GM23248 (cell line): ENCODE results near the gene LPCAT2. TPM values are rescaled to one million over a fixed set of nuclear protein-coding genes. Genes with fewer than 3 reads are reported as not detected.

Source experiments
- DNase-seq: peaks from one replicate; pipeline ENCODE4 v3.0.0-alpha.2; 2015
- H2AFZ ChIP-seq: fragments of 200-600 bp; sonication (generic); 2 replicates; pipeline ENCODE4 v1.6.1; 2016; ENCODE audit warnings: antibody characterized with exemption
- H3F3A ChIP-seq: fragments of 200-600 bp; sonication (generic); 2 replicates; pipeline ENCODE4 v1.6.1; 2016; ENCODE audit warnings: mild to moderate bottlenecking, antibody characterized with exemption, mixed run types; ENCODE audit not compliant: insufficient read depth
- H3K27ac ChIP-seq: fragments of 200-600 bp; sonication (generic); 2 replicates; pipeline ENCODE4 v1.5.1; 2016; ENCODE audit warnings: mild to moderate bottlenecking
- H3K27me3 ChIP-seq: fragments of 200-600 bp; sonication (generic); replicated peaks from 2 replicates; pipeline ENCODE4 v1.6.1; 2016; ENCODE audit warnings: mild to moderate bottlenecking; ENCODE audit not compliant: insufficient read depth
- H3K36me3 ChIP-seq: fragments of 200-600 bp; sonication (generic); 2 replicates; pipeline ENCODE4 v1.6.1; 2016; ENCODE audit warnings: low read depth, mild to moderate bottlenecking
- H3K4me1 ChIP-seq: fragments of 200-600 bp; sonication (generic); 2 replicates; pipeline ENCODE4 v1.6.1; 2016; ENCODE audit warnings: mild to moderate bottlenecking; ENCODE audit not compliant: insufficient read depth
- H3K4me2 ChIP-seq: fragments of 200-600 bp; sonication (generic); one replicate; pipeline ENCODE4 v1.6.1; 2016; ENCODE audit warnings: mild to moderate bottlenecking; ENCODE audit not compliant: unreplicated experiment
- H3K4me3 ChIP-seq: fragments of 200-600 bp; sonication (generic); 2 replicates; pipeline ENCODE4 v1.5.1; 2016; ENCODE audit warnings: mild to moderate bottlenecking
- H3K79me2 ChIP-seq: fragments of 200-600 bp; sonication (generic); 2 replicates; pipeline ENCODE4 v1.6.1; 2016; ENCODE audit warnings: mild to moderate bottlenecking; ENCODE audit not compliant: insufficient read depth
- H3K9ac ChIP-seq: fragments of 200-600 bp; sonication (generic); 2 replicates; pipeline ENCODE4 v1.6.1; 2016; ENCODE audit warnings: mild to moderate bottlenecking
- H3K9me2 ChIP-seq: fragments of 200-600 bp; sonication (generic); 2 replicates; pipeline ENCODE4 v1.6.1; 2016; ENCODE audit warnings: mixed run types, mild to moderate bottlenecking, moderate library complexity; ENCODE audit not compliant: insufficient read depth
- H3K9me3 ChIP-seq: fragments of 200-600 bp; sonication (generic); one replicate; pipeline ENCODE4 v1.6.1; 2017; ENCODE audit warnings: low read depth
- H4K20me1 ChIP-seq: fragments of 200-600 bp; sonication (generic); 2 replicates; pipeline ENCODE4 v1.6.0; 2016; ENCODE audit not compliant: insufficient read depth
- EZH2 ChIP-seq: fragments of 200-600 bp; sonication (generic); IDR thresholded peaks from 2 replicates; pipeline ENCODE4 v1.6.1; 2018; ENCODE audit warnings: antibody characterized with exemption, mild to moderate bottlenecking; ENCODE audit not compliant: insufficient read depth, poor library complexity, severe bottlenecking
- EZH2phosphoT487 ChIP-seq: fragments of 200-600 bp; sonication (generic); IDR thresholded peaks from 2 replicates; pipeline ENCODE4 v1.6.1; 2018; ENCODE audit warnings: antibody characterized with exemption, moderate library complexity, mild to moderate bottlenecking, low read depth; ENCODE audit not compliant: insufficient read depth
- WGBS, 2 experiments: methylation state at CpG; one replicate each; pipeline ENCODE4 v1.1.6; 2015 to 2017; ENCODE audit warnings: low lambda C conversion rate in 2 of 2, low coverage in 1 of 2; ENCODE audit errors: missing lambda C conversion rate in 2 of 2; 5-methylcytosine and 5-hydroxymethylcytosine counted together
- in situ Hi-C: fragments of 300-500 bp; cut with MboI; formaldehyde crosslinking; loops from 2 replicates; pipeline ENCODE4 v1.15.0; 2020
- polyA plus RNA-seq: library from polyadenylated mRNA; unstranded; fragments of >200 nt; fragmentation: Nextera tagmentation; extraction: Ambion mirVana; gene quantifications from 2 replicates; pipeline ENCODE4 v1.2.1, GENCODE V29; 2016
- total RNA-seq: library from RNA; depleted of rRNA; stranded (reverse); fragments of >200 nt; shearing (Covaris generic); gene quantifications from 2 replicates; pipeline ENCODE4 v1.2.3, GENCODE V29; 2014

LPCAT2 gene
- total and polyA plus RNA-seq, 2 experiments from 2014 or later: 11.4 to 12.4 TPM

DNA sequence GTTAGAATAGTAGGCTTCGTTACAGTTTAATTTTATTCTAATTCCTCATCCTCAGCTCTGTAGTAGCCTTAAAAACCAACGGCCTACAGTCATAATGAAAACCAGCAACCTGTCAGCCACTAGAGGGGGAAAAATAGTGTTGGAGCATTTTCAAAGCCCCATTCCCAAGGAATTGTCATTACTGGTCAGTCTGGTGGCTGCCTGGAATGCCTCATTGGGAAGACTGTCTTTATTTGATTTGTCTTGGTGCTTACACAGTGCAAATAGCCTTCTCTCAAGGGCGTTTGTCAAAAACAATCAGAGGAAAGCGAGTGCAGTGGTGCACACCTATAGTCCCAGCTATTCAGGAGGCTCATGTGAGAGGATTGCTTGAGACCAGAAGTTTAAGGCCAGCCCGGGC lies 4.7 kb downstream of the LPCAT2 start:
- no peaks in the 10 kb centered on the region; the same call in 1 of the 2 replicates for H3K9me2 ChIP-seq
- in situ Hi-C loops: no loop called here
- no peaks in the 10 kb centered on the region for H4K20me1 ChIP-seq
- H3K27me3 ChIP-seq: no peaks in the 10 kb centered on the region
- no peak overlapping the region for H3K27ac ChIP-seq
- TF ChIP-seq EZH2phosphoT487 (no peak), EZH2 (no peak)
- H2AFZ ChIP-seq: no peak overlapping the region
- peaks cover 63% of the 10 kb centered on the region for H3F3A ChIP-seq
- 96 to 97% methylated on average over 5 of the region's 5 CpGs for WGBS, 2 experiments
- H3K9me3 ChIP-seq: no peaks in the 10 kb centered on the region
- H3K9ac ChIP-seq: no peak overlapping the region
- no peak overlapping the region for H3K4me3 ChIP-seq
- peaks cover 16% of the 10 kb centered on the region for H3K36me3 ChIP-seq
- peaks cover 9% of the 10 kb centered on the region for H3K79me2 ChIP-seq
- no peak overlapping the region for H3K4me2 ChIP-seq
- no peak for DNase-seq
- H3K4me1 ChIP-seq: peaks cover 20% of the 10 kb centered on the region; the same call in 1 of the 2 replicates

GRCh38 chr16:55515111-55515510 lies 6.2 kb downstream of the LPCAT2 start:
- Histone ChIP-seq H3K27ac (no peak overlapping the region), H3K4me1 (peaks cover 14% of the 10 kb centered on the region; the same call in 1 of the 2 replicates), H2AFZ (no peak overlapping the region), H3K36me3 (peaks cover 15% of the 10 kb centered on the region), H3F3A (peaks cover 65% of the 10 kb centered on the region), H4K20me1 (no peaks in the 10 kb centered on the region), H3K79me2 (peaks cover 9% of the 10 kb centered on the region; the same call in 1 of the 2 replicates), H3K4me3 (no peak overlapping the region), H3K9me2 (no peaks in the 10 kb centered on the region; the same call in 1 of the 2 replicates), H3K9me3 (no peaks in the 10 kb centered on the region), H3K9ac (no peak overlapping the region), H3K4me2 (no peak overlapping the region), H3K27me3 (no peaks in the 10 kb centered on the region)
- no peak for DNase-seq
- TF ChIP-seq EZH2: no peak
- no peak for TF ChIP-seq EZH2phosphoT487
- WGBS, 2 experiments: 80 to 91% methylated on average over 1 of the region's 1 CpG
- in situ Hi-C loops: no loop called here

- Histone ChIP-seq H3K36me3 (no peaks in the 10 kb centered on the region), H3K27me3 (no peaks in the 10 kb centered on the region), H3K9me2 (no peaks in the 10 kb centered on the region; the same call in 1 of the 2 replicates), H3K4me3 (no peak overlapping the region), H3K9ac (no peak overlapping the region), H3K4me1 (no peaks in the 10 kb centered on the region), H3K79me2 (no peaks in the 10 kb centered on the region), H3F3A (peaks cover 37% of the 10 kb centered on the region), H2AFZ (no peak overlapping the region), H3K27ac (no peak overlapping the region), H3K9me3 (no peaks in the 10 kb centered on the region), H3K4me2 (no peak overlapping the region), H4K20me1 (no peaks in the 10 kb centered on the region)
- in situ Hi-C loops: no loop called here
- WGBS, 2 experiments: 100% methylated on average over 1 of the region's 1 CpG
- no peak for DNase-seq
- TF ChIP-seq EZH2 (no peak), EZH2phosphoT487 (no peak)
These were observed 12.9 kb downstream of the LPCAT2 start for GRCh38 chr16:55521792-55522191.

- Histone ChIP-seq H4K20me1 (no peaks in the 10 kb centered on the region), H3K4me1 (no peaks in the 10 kb centered on the region), H3K9me3 (no peaks in the 10 kb centered on the region), H3K9me2 (no peaks in the 10 kb centered on the region), H3F3A (peaks cover 7% of the 10 kb centered on the region; the same call in 1 of the 2 replicates), H2AFZ (no peak overlapping the region), H3K36me3 (no peaks in the 10 kb centered on the region; the same call in 1 of the 2 replicates), H3K27ac (no peak overlapping the region), H3K4me2 (no peak overlapping the region), H3K9ac (no peak overlapping the region), H3K79me2 (no peaks in the 10 kb centered on the region), H3K4me3 (no peak overlapping the region), H3K27me3 (no peaks in the 10 kb centered on the region)
- in situ Hi-C loops: no loop called here
- TF ChIP-seq EZH2 (no peak), EZH2phosphoT487 (no peak)
- 61 to 69% methylated on average over 2 of the region's 2 CpGs for WGBS, 2 experiments
- peak; percentile 26 for DNase-seq
These were observed 17.6 kb downstream of the LPCAT2 start for GRCh38 chr16:55526441-55526840.

GRCh38 chr16:55527885-55528284 lies 19.0 kb downstream of the LPCAT2 start:
- Histone ChIP-seq H3K27ac (no peak overlapping the region), H3K9me3 (no peaks in the 10 kb centered on the region), H3K4me1 (peaks cover 5% of the 10 kb centered on the region; the same call in 1 of the 2 replicates), H3K9ac (no peak overlapping the region), H4K20me1 (no peaks in the 10 kb centered on the region), H3K4me3 (no peak overlapping the region), H3K36me3 (no peaks in the 10 kb centered on the region; the same call in 1 of the 2 replicates), H3K9me2 (no peaks in the 10 kb centered on the region), H3K4me2 (no peak overlapping the region), H3K79me2 (no peaks in the 10 kb centered on the region), H3F3A (peaks cover 6% of the 10 kb centered on the region; the same call in 1 of the 2 replicates), H3K27me3 (no peaks in the 10 kb centered on the region), H2AFZ (no peak overlapping the region)
- DNase-seq: no peak
- TF ChIP-seq EZH2 (no peak), EZH2phosphoT487 (no peak)
- in situ Hi-C loops: no loop called here
